Placental pericyte (primary cell): ENCODE results near the gene FOLH1. TPM values are rescaled to one million over a fixed set of nuclear protein-coding genes. Genes with fewer than 3 reads are reported as not detected.

Source experiments
- total RNA-seq: library from RNA; depleted of rRNA; stranded (reverse); fragments of >200 nt; gene quantifications from 2 replicates; pipeline ENCODE4 v1.2.3, GENCODE V29; 2012

FOLH1 gene
- total RNA-seq: 0.29 TPM in 1 of 2 replicates, not detected in the other

DNA sequence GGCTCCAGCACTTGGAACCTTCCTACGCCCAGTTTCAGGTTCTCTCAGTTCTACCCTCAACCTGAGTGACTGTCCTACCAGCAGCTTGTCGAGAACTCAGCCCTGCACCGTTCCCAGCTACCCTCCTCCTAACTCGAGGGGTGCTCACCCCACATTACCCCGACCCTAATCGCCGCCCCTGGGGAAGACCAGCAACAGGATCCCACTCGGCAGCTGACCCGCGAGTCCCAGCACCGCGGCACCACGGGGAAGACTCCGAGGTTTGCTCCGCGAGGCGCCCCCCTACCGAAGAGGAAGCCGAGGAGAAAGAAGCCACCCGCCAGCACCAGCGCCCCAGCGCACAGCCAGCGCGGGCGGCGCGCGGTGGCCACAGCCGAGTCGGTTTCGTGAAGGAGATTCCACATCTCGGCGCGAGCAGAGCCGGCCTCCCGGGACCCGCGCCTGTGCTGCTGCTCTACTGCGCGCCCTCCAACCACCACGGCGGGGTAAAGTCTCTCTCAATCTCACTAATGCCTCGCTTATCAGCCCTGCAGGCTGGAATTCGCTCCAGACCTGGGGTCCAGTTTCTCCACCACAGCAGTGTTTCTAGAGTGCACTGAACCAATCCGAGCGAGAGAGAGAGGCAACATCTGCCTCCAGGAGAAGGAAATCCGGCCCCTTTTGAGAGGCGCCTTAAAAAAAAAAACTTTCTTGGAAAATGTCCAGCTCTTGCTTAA is at the start of gene FOLH1:
TSS of gene FOLH1 (minus strand) at position 597 of the 716 bp plus-strand sequence. CDS start at position 404, 193 bp downstream.

Other genes with a start within 250 kb of the FOLH1 start
- gene TRIM51G, start 224.7 kb downstream of the FOLH1 start, total RNA-seq: not detected in 2 replicates
- not detected in 2 replicates for gene TRIM49B, start 179.8 kb downstream of the FOLH1 start, total RNA-seq
- gene TRIM64C, start 149.5 kb downstream of the FOLH1 start, total RNA-seq: not detected in 2 replicates